Retinal pigment epithelial cell (primary cell): Measurements from ENCODE around the gene OAF.

Experiments used
- DNase-seq: peaks from one replicate; pipeline ENCODE4 v3.0.0-alpha.2; 2010; ENCODE audit warnings: low read depth
- H3K4me3 ChIP-seq: 2 replicates; pipeline ENCODE4 v1.5.1; 2011; ENCODE audit warnings: mild to moderate bottlenecking, low read length, control low read depth, moderate library complexity
- TF ChIP-seq, protein P1 (sequence below): conservative IDR thresholded peaks from 2 replicates; pipeline ENCODE4 v1.5.1; 2011; ENCODE audit warnings: low read depth, low read length, control low read depth, inconsistent platforms

Gene OAF

DNA sequence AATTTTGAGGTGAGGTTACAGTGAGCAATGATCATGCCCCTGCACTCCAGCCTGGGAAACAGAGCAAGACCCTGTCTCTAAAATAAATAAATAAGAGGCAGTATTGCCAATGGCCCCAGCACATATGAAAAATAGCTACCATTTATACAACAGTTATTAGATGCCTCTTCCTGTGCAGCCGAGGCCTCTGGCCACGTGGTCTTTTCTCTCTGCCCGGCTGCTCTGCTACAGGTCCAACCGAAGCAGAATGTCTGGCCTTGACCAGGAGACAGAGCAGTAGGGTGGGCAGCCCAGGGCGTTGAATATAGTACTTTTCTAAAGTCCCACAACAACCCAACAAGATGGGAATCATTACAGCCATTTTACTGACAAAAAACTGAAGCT is 12.4 kb upstream of the OAF start:
- H3K4me3 ChIP-seq, result no peak overlapping the region
- DNase-seq, result no peak
- TF ChIP-seq, protein P1, sequence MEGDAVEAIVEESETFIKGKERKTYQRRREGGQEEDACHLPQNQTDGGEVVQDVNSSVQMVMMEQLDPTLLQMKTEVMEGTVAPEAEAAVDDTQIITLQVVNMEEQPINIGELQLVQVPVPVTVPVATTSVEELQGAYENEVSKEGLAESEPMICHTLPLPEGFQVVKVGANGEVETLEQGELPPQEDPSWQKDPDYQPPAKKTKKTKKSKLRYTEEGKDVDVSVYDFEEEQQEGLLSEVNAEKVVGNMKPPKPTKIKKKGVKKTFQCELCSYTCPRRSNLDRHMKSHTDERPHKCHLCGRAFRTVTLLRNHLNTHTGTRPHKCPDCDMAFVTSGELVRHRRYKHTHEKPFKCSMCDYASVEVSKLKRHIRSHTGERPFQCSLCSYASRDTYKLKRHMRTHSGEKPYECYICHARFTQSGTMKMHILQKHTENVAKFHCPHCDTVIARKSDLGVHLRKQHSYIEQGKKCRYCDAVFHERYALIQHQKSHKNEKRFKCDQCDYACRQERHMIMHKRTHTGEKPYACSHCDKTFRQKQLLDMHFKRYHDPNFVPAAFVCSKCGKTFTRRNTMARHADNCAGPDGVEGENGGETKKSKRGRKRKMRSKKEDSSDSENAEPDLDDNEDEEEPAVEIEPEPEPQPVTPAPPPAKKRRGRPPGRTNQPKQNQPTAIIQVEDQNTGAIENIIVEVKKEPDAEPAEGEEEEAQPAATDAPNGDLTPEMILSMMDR, result no peak

DNA sequence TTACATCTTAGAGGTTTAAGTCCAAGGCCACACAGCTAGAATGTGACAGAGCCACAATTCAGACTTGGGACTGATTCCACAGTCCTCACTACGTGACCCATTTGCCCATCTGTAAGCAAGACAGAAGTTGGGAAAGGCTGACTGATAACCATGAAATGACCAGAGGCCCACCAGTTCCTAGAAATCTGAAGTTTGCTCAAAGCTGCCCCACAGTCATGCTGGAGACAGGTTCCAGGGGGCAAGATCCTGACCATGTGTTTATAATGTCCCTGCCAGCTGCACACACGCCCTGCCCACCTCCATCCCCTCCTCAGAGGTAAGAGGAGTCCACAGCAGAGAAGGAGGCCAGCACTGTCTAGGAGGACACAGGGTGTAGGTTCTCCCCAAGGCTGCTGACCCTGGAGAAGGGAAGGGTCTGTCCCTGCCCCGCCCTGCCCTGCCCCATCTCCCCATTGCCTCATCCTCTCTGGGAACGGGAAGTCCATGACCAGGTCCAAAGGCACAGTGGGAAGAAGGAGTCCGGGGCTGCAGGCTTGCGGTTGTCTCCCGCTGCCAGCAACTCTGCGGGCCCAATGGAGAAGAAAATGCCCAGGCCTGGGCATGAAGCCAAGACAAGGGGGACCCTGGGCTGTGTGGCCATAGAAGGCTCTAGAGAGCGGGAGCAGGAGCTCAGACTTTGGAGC is 11.9 kb upstream of the OAF start:
- no peak overlapping the region for H3K4me3 ChIP-seq
- TF ChIP-seq, protein P1, result no peak
- no peak for DNase-seq

DNA sequence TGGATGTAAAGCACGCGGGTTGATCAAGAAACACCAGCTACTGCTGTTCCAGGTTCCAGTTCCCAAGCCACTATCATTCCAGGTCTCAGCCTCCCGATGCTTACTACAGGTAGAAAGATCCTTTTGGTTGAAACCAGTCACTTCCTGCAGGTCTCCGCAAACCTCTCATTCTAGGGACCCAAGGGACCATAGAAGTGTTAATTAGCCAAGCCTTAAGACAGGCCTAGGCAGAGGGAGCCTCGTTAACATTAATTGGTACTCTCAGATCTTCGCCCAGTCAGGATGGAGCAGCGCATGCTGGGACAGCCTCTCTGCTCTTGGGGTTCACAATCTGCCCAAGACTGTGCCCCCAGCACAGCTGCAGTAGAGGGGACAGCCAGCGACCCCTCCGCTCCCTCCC is 11.2 kb upstream of the OAF start:
- no peak overlapping the region for H3K4me3 ChIP-seq
- TF ChIP-seq, protein P1, result no peak
- no peak for DNase-seq

DNA sequence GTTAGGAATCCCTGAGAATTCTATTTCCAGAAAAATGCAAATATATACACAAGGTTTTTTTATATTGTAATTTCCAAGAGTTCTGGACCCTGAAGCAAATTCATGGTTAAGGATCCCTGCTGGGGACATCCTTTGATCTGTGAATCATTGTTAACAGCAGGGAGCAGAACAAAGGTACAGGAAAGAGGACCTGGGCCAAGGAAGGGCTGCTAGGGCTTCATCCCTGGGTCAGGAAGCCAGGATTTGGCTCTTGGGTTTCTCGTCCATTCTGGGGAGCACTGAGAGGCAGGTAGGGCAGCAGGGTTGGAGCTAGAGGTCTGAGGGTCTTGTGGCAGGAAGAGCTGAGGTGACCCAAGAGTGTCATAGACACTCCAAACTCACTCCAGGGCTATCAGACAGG is 10.2 kb upstream of the OAF start:
- TF ChIP-seq, protein P1, result no peak
- DNase-seq, result no peak
- no peak overlapping the region for H3K4me3 ChIP-seq

DNA sequence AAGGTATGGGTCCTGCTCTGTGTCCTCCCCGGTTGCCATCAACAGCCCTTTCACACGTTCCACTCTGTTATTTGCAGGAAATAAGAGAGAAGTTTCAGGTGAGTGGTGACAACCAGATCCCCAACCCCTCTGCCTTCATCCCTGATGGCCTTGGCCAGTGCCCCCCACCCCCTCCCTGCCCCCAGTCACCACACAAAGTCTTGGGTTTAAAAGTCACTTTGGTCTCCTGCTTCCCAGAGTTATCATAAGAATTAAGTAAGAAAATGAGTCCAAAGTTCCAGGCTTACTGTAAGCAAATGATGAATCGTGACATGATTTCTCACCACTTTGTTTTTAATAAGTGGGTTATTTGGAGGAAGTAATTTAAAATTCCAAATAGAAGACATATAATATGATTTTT is 9.2 kb upstream of the OAF start:
- no peak for DNase-seq
- TF ChIP-seq, protein P1, result no peak
- H3K4me3 ChIP-seq, result no peak overlapping the region

DNA sequence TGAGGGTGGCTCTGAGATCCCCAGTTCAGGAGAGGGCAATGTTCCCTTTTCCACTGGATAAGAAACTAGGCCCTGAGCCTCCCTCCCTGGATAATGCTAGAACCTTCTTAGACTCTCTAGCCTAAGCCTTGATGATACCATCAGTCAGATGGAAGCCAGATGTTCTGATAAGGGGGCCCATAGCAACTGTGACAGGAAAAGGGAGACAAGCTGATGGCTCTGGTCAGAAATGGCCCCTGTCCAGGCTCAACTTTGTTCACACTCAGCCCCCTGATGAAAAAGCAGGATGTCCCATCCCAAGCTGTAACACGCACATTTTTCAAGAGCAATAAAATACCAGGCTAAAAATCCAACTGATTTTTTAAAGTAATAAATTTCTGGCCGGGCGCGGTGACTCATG is 7.2 kb upstream of the OAF start:
- no peak for DNase-seq
- TF ChIP-seq, protein P1, result no peak
- H3K4me3 ChIP-seq, result no peak overlapping the region

DNA sequence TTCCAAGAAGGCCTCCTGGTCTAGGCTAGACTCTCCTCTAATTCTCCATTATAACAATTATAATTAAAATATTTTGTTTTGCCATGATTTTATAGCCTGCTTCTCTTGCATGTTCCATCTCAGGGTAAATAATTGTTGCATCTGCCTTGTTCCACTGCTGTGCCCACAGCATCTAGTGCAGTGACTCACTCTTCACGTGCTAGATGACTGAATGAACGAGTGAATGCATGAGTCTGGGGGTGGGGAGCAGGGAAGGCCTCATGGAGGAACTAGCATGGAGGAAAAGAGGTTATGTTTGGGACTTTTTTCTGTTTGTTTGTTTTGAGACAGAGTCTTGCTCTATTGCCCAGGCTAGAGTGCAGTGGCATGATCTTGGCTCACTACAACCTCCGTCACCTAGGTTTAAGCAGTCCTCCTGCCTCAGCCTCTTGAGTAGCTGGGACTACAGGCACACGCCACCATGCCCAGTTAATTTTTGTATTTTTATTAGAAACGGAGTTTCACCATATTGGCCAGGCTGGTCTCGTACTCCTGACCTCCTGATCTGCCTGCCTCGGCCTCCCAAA is 5.2 kb upstream of the OAF start:
- peak; percentile 62 for DNase-seq
- H3K4me3 ChIP-seq, result no peak overlapping the region
- TF ChIP-seq, protein P1, result no peak
